Measurements from ENCODE around the gene LRRC27.
"Not testable (repeated sequence)": the region's sequence is repeated elsewhere in the genome, so short reads cannot be mapped to it uniquely, and the experiment has no call there.

The LRRC27 gene

DNA sequence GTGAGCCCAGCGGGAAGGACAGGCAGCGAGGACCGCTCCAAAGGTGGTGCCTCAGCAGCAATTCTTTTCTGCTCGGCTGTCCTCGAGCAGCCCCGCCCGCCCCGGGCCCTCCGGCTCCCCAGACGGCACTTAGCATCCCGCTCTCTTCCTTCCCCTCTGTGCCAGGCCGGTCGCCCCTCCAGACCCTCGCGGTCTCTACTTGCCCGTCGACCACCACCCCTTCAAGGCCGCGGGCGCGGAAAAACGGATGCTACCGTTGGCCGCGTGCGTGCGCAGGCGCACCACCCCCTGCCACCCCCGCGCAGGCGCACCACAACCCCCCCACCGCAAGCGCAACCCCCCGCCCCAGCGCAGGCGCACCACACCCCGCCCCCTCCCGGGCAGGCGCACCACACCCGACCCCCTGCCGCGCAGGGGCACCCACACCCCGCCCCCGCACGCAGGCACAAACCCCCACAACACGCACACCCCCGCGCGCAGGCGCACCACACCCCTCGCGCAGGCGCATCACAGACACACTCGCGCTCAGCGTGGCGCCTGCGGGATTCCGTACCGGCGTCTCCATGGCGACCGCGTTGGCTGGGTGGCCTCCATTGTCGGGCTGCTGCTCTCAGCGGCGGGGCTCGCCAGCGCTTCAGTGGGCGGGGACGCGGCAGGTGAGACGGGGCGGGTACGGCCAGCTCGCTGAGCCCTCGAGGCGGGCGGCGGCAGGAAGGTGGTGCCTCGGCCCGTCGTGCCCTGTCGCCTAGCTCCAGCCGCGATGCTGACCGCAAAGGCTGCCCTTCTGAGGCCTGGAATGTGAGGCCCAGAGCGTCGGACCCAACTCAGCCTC is at the start of gene LRRC27:
Gene LRRC27, plus strand, starts transcription at position 593 of the 832 bp plus-strand sequence. CDS start 1,332 bp downstream, outside the sequence.
- DNase-seq: peak; percentile 99

- no peak for DNase-seq
Observed at GRCh38 chr10:132282667-132283603, 49.1 kb upstream of the LRRC27 start.

GRCh38 chr10:132283604-132284382 is 48.2 kb upstream of the LRRC27 start:
- no peak for DNase-seq

DNA sequence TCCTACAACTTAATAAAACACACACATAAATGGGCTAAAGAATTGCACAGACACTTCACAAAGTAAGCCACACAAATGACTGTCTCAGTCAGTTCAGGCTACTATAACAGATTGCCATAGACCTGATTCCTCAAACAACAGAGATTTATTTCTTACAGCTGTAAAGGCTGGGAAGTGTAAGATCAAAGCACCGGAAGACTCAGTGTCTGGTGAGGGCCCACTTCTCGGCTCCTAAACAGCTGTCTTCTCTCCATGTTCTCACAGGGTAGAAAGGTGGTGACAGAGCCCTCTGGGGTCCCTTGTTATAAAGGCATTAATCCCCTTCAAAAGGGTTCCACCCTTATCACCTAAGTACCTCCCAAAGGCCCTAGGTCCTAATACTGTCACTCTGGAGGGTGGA is 42.6 kb upstream of the LRRC27 start:
- DNase-seq: no peak

- no peak for DNase-seq
Observed at GRCh38 chr10:132290631-132291030, 41.4 kb upstream of the LRRC27 start.

GRCh38 chr10:132291826-132292225 is 40.2 kb upstream of the LRRC27 start:
- no peak for DNase-seq

GRCh38 chr10:132292287-132293200 is 39.4 kb upstream of the LRRC27 start:
- DNase-seq: no peak

GRCh38 chr10:132293201-132293812 is 38.7 kb upstream of the LRRC27 start:
- DNase-seq: no peak

DNA sequence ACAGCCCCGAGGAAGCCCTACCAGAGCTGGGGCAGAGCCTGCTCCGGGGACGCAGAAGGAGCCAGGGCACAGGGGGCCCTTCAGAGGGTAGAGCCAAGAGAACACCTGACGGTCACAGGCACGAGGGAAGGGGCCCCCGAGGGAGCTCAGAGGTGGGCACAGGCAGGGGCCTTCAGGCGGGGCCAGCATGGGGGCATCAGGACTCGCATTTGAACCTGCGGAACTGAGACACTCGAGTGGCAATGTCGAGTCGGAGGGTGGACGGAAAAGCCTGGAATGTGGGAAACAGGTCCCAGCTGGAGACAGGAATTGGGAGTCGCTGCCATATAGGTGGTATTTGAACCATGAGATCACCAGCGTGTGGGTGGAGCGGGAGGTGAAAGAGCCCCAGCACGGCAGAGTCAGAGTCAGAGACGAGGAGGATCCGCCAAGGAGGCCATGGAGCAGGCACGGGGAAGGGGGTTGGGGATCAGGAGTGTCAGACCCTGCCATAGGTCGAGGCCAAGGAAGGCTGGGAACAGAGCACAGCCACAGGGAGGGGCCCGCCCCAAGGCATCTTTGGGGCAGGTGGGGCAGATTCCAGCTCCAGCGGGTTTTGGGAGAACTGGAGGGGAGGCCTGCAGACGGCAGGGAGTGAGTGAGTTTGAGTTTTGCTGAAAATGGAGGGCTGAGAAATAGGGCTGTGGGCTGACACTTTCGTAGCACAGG is 38.0 kb upstream of the LRRC27 start:
- no peak for DNase-seq

DNA sequence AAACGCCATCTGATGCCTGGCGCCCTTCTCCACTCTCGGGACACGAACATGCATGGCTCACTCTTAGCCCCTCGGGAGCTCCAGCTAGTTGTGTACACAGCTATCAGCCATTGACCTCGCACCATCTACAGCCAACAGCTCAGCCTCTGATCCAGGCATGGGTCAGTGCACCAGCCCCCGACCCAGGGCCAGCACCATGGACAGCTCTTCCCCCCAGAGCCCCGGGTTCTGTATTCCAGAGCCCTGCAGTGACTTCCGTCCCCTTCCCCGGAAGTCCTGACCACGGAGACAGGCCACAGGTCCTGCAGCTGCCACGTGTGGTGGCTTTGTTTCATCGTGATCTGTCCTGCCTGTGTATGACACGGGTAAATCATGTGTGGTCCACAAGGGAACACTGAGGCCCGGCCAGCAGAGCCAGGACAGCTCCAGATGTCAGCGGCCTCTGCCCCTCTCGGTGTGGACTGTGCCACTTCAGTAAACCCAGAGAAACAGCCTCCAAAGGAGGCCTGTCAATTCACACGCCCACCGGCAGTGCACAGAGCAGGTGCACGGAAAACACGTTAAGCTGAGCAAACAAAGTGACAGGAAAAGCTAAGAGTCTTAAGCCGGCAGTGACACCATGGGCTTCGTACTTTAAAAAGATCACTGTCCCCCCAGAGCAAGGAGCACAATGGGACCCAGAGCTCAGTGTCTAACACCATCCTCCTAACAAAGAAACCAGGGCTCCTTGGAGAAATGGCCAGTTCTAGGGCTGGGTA is 37.3 kb upstream of the LRRC27 start:
- no peak for DNase-seq

DNA sequence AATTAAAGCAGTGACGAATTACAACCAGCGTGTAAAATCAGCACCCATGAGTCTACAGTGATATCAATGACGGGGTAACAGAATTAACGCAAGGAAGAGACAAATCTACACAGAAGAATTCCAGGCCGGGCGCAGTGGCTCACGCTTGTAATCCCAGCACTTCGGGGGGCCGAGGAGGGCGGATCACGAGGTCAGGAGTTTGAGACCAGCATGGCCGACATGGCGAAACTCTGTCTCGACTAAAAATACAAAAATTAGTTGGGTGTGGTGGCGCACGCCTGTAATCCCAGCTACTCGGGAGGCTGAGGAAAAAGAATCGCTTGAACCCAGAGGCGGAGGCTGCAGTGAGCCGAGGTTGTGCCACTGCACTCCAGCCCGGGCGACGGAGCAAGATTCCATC is 36.5 kb upstream of the LRRC27 start:
- not testable (repeated sequence) for DNase-seq

- no peak for DNase-seq
Observed at GRCh38 chr10:132296666-132297443, 35.1 kb upstream of the LRRC27 start.

- no peak for DNase-seq
Observed at GRCh38 chr10:132297526-132297925, 34.5 kb upstream of the LRRC27 start.

DNA sequence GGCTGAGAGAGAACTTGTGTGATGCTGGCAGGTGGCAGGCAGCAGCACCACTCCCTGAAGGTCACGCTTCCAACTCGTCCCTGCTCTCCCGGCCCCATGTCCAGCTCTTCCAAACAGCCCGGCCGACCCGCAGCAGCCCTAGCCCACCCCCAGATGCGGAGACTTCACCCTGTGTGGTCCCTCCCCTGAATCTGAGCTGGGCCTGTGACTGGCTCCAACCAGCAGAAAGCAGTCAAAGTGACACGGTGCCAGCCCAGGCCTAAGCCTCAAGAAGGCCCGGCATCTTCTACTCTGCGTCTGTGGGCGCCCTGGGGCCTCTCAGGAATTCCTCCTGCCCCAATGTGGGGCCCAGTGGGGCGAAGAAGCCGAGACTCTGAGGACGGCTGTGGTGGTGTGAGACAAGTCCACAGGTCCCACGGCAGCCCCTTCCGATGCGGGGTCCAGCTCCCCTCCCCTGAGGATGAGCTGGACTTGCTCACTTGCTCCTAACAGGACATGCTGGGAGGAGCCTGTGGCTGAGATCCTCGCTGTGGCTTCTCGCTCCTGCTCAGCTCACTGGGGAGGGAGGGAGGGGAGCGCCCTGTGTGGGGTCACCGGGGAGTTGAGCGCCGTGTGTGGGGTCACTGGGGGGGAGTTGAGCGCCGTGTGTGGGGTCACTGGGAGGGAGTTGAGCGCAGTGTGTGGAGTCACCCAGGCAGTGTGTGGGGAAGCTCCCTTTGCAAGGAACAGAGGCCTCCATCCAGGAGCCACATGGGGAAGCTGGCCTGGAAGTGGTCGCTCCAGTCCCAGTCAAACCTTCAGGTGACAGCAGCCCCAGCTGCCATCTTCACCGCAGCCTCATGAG is 33.7 kb upstream of the LRRC27 start:
- DNase-seq: no peak

- no peak for DNase-seq
Observed at GRCh38 chr10:132299371-132300336, 32.3 kb upstream of the LRRC27 start.

- no peak for DNase-seq
Observed at GRCh38 chr10:132300582-132300981, 31.4 kb upstream of the LRRC27 start.

Measured in activated CD4-positive, alpha-beta T cell treated with anti-CD3 and anti-CD28 coated beads, Interleukin-2, amount 50 U/mL, for 4 hours (primary cell).